HG03159 (cell line): Measurements from ENCODE around the gene STAT6.

Experiments
- ATAC-seq: cut with Tn5 transposase; IDR thresholded peaks from one replicate; pipeline ENCODE4 v1.9.1; 2021; ENCODE audit warnings: mild to moderate bottlenecking, moderate library complexity; ENCODE audit not compliant: unreplicated experiment

Gene STAT6

GRCh38 chr12:57103856-57104255 is 7.3 kb downstream of the STAT6 start:
- ATAC-seq, result no peak

GRCh38 chr12:57101892-57102695 is 9.1 kb downstream of the STAT6 start:
- no peak for ATAC-seq

DNA sequence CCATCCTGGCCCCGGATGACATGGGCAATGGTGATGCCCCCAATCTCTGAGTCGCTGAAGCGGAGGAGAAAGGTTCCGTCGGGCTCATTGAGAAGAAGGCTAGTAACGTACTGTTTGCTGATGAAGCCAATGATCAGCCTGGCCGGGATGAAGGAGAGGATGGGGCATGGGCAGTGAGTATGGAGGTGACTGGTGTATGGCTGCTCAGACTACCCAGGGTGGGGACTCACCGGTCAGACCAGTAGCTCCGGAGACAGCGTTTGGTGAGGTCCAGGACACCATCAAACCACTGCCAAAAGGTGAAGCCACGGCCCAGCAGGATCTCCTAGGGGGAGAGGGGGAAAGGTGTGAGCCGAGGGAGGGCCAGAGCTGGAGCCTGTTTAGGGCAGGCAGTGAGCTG is 11.4 kb downstream of the STAT6 start:
- no peak for ATAC-seq

DNA sequence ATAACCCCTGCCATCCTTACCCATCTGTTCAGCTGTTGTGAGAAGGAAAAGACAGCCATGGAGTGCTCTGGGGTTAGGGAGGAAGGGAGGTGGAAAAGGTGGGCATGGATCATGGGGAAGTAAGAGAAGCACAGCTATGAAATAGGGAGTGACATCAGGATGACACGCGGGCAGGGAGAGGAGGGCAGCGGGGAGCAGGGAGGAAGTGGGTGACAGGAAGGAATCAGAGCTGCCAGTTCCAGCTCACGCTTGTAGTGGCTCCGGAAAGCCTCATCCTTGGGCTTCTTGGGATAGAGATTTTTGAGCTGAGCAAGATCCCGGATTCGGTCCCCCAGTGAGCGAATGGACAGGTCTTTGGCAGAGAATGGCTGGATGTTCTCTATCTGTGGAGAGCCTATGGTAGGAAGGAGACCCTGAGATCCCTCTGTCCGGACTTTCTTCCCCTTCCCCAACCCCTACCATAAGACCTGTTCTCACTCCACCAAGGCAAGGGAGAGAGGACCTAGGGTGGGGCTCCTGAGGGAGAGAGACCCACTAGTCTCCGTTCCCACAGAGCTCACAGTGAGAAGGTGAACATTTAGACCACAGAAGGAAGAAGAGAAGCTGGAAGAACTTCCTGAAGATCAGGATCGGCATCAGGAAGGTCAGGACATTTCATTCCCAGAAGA is 12.0 kb downstream of the STAT6 start:
- no peak for ATAC-seq

GRCh38 chr12:57098546-57098945 is 12.6 kb downstream of the STAT6 start:
- no peak for ATAC-seq

GRCh38 chr12:57097554-57097835 is 13.7 kb downstream of the STAT6 start:
- ATAC-seq, result no peak

DNA sequence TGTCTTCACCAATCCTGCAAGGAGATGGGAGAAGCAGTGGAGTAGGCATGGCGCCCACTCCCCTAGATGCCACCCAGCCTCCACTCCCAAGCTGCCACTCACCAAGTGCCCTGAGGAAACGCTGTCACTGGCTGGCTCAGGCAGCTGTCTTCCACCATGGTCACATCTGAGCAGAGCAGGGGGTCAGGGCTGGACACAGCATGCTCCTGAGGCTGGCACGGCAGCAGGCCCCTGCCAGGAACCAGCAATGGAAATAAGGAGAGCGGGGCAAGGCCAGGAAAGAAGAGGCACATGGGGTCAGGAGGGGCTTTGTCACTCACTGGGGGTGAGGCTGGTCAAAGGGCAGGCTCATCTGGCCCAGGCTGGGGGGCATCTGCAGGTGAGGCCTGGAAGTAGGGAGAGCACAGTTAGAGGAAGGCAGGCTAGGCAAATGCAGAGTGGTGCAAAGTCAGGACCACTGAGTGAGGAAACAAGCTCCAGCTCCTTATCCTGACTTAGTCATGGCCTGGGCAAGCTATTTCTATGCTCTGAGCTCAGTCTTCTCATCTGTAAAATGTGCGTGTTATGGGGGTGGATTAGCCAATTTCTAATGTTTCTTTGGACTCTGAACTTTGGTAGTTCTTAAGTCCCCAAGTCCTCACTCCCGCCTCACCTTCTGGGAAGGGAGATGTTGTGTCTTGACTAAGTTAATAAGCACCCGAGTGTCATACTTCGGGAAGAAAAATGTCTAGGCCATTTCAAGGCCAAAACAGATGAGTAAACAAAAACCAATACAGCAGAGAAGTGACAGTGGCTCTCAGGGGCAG is 14.2 kb downstream of the STAT6 start:
- no peak for ATAC-seq

- no peak for ATAC-seq
These were observed 15.0 kb downstream of the STAT6 start for GRCh38 chr12:57096099-57096572.

GRCh38 chr12:57095440-57095839 is 15.7 kb downstream of the STAT6 start:
- no peak for ATAC-seq

DNA sequence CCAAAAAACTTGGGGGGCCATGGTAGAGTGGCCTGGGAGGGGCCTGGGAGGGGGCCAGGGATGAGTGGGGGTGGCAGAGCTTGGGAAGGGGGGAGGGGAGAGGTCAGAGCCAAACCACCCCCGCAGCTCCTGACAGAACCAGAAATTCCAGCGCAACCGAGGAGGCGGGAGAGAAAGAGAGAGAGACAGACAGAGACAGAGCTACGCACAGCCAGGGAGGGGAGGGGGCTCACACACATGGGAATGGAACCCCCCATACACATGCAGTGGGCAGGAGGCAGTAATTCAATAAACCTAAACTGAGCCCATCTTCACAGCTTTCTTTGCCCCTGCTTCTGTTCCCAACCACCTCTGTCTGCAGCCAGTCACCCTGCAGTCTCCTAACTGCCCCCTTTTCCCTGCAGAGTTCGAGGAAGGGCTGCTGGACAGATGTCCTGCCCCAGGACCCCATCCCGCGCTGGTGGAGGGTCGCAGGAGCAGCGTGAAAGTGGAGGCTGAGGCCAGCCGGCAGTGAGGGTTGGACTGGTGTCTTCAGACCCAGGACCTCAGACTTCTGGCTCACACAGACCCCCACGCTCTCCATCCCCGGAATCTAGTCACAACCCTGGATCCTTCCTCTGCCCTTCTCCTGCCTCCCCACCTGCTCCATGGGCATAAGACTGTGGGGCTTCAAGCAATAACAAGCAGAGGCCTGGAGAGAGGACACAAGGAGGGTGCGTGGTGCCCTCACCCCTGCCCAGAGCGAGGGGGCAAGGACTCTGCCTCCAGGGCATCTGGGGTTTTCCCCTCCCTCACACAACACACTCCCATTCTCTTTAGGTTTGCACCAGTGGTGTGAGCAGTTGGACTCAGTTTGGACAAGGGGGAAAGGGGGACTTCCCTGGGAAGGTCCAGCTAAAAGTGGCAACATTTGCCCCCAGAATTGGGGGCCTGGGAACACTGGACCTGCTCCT is 16.7 kb downstream of the STAT6 start:
- no peak for ATAC-seq

- no peak for ATAC-seq
These were observed 17.6 kb downstream of the STAT6 start for GRCh38 chr12:57093415-57094207.

DNA sequence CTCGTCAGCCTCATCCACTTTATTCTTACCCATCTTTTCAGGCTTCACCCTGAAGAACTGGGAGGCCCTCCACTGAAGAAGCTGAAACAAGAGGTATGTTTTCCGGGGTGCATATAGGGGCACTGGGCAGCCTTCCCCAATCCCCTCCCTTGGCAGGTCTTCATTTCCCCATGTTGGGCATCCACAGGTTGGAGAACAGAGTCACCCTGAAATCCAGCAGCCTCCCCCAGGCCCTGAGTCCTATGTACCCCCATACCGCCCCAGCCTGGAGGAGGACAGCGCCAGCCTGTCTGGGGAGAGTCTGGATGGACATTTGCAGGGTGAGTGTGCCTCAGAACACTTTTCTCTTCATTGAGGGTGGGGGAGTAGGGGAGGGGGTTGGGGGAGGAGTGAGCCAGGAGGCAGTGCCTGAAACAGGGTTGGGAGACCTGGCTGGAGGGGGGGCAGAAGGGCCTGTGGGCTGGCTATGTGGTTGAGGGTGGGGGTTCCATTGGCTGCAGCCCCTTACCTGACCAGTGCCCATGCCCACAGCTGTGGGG is 18.2 kb downstream of the STAT6 start:
- ATAC-seq, result no peak

DNA sequence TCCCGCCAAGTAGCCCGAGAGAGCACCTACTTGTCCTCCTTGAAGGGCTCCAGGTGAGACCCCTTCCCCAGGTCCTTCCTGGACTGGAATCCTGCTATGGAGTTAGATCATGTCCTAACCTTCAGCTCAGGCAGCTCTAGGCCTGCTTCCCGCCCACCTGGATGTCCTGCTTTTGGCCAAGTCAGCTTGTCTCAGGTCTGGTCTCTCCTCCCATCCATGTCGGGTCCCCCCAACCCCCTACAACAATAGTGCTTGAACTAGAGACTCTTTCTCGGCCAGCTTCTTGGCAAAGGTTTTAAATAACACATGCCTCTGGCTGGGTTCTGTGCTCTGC is 18.7 kb downstream of the STAT6 start:
- no peak for ATAC-seq

DNA sequence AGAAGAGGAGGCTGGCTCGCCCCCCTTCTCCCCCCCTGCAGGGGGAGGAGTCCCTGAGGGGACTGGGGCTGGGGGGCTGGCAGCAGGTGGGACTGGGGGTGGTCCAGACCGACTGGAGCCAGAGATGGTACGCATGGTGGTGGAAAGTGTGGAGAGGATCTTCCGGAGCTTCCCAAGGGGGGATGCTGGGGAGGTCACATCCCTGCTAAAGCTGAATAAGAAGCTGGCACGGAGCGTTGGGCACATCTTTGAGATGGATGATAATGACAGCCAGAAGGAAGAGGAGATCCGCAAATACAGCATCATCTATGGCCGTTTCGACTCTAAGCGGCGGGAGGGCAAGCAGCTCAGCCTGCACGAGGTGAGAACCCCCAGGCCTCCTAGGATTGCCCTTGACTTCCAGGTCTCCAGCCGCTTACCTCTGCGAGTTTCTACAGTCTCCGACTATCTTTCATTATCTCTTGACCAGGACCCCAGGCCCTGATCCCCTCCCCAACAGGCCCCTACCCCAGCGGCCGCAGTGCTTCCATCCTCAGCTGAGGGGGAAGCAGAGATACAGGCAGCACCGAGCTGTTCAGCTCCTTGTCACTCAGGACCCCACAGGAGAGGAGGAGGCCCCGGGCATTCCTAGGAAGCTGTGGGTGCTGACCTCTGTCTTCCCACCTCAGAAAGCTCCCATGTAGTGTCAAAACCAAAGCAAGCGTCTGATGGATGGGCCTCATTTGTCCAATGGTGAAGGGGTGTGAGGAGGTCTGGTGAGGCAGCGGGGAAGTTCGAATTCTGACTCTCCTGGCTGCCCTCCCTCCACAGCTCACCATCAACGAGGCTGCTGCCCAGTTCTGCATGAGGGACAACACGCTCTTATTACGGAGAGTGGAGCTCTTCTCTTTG is 19.3 kb downstream of the STAT6 start:
- no peak for ATAC-seq

DNA sequence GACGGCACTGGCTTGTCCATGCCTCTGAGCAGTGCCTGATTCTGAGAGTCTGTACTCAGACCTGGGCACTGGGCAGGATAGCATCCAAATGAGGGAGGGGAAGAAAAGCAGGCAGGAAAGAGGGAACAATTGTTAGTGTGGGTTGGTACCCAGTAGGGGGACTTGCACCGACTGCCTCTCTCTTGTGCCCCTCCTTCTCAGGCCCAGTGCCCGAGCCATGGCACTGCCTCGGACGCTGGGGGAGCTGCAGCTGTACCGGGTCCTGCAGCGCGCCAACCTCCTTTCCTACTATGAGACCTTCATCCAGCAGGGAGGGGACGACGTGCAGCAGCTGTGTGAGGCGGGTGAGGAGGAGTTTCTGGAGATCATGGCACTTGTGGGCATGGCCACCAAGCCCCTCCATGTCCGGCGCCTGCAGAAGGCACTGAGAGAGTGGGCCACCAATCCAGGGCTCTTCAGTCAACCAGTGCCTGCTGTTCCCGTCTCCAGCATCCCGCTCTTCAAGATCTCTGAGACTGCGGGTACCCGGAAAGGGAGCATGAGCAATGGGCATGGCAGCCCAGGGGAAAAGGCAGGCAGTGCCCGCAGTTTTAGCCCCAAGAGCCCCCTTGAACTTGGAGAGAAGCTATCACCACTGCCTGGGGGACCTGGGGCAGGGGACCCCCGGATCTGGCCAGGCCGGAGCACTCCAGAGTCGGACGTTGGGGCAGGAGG is 20.1 kb downstream of the STAT6 start:
- ATAC-seq, result no peak

DNA sequence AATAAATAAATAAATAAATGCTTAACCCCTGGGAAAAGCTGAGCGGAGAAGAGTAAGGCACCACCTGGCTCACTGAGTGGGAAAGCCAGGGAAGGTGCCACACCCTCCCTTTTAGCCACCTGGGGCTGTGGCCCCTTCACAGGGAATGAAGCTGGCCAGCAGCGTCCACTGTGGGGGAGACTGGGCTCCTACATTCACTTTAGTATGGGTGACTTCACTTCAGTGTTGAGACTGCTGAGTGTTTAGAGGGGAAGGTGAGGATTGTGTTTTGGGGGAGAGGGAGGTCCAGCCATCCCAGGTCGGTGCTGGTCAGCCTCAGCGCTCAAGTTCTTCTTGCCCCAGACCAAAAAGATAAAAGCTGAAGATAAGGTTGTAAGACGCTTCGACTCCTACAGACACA is 20.7 kb downstream of the STAT6 start:
- no peak for ATAC-seq

DNA sequence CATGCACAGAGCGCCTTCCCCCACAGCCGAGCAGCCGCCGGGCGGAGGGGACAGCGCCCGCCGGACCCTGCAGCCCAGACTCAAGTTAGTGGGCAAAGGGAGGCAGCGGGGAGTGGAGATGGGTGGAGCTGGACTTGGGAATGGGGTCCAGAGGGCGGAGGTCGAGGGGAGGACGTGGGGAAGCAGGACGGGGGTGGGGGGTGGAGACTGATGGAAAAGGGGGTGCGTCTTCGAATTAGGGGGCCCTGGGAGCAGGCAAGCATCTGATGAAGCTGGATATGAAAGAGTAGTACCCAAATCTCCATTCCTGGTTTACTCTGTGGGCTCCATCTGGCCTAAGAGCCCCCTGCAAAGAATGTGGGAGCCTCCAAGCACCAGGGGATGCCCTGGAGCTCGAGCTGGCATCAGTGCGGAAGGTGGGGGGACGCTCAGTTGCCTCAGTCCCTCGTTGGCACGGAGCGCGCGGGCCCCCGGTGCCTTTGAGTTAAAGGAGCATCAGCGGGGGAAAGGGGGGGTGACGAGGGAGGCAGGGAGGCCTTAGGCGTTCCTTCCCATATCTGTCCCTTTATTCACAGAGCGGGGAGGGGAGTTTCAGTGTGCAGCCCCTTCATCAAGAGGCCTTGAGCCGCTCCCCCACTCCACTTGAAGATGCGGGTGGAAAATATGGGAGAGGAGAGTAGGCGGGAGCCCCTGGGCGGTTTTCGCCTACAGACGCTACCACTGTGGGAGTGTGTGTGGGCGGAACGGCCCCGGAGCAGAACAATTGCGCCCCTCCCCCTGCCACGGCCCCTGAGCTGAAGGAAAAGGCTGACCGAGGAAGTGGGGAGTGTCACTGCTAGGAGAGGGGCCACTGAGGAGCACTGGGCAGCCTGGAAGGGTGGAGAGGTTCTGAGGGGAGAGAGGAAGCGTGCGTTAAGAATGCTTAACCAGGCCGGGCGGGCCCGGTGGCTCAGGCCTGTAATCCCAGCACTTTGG is 21.6 kb downstream of the STAT6 start:
- ATAC-seq, result no peak
